ENCODE measurements around the gene MED4.

- TF ChIP-seq POLR2A (IDR thresholded peaks at IDR 0.05; ENCODE audit: extremely low read depth, insufficient read length) = no peak
- TF ChIP-seq, protein P1, sequence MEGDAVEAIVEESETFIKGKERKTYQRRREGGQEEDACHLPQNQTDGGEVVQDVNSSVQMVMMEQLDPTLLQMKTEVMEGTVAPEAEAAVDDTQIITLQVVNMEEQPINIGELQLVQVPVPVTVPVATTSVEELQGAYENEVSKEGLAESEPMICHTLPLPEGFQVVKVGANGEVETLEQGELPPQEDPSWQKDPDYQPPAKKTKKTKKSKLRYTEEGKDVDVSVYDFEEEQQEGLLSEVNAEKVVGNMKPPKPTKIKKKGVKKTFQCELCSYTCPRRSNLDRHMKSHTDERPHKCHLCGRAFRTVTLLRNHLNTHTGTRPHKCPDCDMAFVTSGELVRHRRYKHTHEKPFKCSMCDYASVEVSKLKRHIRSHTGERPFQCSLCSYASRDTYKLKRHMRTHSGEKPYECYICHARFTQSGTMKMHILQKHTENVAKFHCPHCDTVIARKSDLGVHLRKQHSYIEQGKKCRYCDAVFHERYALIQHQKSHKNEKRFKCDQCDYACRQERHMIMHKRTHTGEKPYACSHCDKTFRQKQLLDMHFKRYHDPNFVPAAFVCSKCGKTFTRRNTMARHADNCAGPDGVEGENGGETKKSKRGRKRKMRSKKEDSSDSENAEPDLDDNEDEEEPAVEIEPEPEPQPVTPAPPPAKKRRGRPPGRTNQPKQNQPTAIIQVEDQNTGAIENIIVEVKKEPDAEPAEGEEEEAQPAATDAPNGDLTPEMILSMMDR (IDR thresholded peaks at IDR 0.05; ENCODE audit: low read depth, low read length) = no peak
- TF ChIP-seq, protein P2, sequence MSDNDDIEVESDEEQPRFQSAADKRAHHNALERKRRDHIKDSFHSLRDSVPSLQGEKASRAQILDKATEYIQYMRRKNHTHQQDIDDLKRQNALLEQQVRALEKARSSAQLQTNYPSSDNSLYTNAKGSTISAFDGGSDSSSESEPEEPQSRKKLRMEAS (IDR thresholded peaks at IDR 0.05; ENCODE audit: low read depth, low read length) = no peak
- no peak for TF ChIP-seq MYC (IDR thresholded peaks at IDR 0.05; ENCODE audit: low read depth, low read length)
Measured at GRCh38 chr13:48040896-48041295, 54.0 kb downstream of the MED4 start.

Data from NB4 (cell line).